ENCODE data around the gene CREB3L2. TPM values are rescaled to one million over a fixed set of nuclear protein-coding genes. Genes with fewer than 3 reads are reported as not detected.
"Not testable (repeated sequence)": the region's sequence is repeated elsewhere in the genome, so short reads cannot be mapped to it uniquely, and the experiment has no call there.

CREB3L2 gene
- polyA plus RNA-seq, 3 donors, result 45.9 to 50.9 (median 46.1) TPM

DNA sequence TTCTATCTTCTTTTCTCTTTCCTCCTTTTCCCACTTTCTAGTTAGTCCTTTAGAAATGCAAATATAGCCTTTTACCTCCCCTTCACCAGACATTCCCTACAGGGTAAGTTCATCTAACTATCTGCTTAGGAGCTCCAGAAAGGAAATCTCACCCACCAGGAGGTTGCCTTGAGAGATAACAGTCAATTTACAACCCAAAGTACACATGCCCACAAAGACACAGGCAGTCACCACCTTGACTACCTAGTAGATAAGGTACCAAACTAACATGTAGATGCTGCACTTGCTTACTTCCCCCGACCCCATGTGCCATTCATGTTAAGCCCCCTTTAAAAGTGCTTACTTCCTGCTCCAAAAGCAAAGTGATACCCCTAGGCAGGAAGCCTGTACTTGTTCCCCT lies 12.8 kb upstream of the CREB3L2 start:
- no peak for DNase-seq (ENCODE audit: low read depth in 3 of 3, low spot score in 2 of 3)

DNA sequence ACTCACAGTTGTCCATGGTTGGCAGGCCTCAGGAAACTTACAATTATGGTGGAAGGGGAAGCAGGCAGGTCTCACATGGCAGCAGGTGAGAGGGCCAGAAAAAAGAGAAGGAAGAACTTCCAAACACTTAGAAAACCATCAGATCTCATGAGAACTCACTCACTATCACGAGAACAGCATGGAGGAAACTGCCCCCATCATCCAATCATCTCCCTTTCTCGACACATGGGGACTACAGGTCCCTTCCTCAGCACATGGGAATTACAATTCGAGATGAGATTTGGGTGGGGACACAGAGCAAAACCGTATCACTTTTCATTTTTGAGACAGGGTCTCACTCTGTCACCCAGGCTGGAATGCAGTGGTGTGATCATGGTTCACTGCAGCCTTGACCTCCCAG lies 12.3 kb upstream of the CREB3L2 start:
- DNase-seq (ENCODE audit: low read depth in 3 of 3, low spot score in 2 of 3), result not testable (repeated sequence)

DNA sequence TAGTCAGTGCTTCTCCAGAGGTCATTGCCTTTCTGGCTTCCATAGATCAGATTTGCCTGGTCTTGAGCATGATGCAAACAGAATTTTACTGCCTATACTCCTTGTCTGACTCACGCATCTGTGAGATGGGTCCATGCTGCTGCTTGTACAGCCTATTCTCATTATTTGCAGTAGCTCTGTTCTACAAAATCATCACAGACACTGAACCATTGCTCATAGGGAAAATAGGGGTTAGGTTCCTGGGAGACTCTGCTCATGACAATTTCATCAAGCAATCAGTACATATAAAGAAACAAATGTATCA lies 7.4 kb upstream of the CREB3L2 start:
- no peak for DNase-seq (ENCODE audit: low read depth in 3 of 3, low spot score in 2 of 3)

GRCh38 chr7:138008588-138009349 lies 6.9 kb upstream of the CREB3L2 start:
- DNase-seq (ENCODE audit: low read depth in 3 of 3, low spot score in 2 of 3), result peak in 2 of 3 donors; percentile 47 to 62

- DNase-seq (ENCODE audit: low read depth in 3 of 3, low spot score in 2 of 3), result no peak
Observed at GRCh38 chr7:138008019-138008587, 6.2 kb upstream of the CREB3L2 start.

DNA sequence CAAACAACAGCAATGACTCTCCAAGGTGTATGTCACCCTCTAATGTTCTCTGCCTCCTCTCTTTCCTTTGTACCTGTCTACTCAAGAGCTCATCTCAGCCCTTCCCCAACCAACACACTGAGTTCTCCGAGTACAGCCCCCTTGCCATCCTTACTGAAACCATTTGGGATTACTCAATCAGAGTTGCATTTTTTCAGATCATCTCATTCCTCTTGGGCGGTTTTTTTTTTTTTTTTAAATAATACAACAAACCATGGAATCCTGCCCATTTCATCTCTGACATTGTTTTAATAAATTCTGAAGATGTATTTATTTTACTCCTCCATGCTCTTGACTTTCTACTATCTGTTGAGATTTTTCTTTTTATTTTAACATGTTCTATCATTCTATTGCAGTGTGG lies 4.2 kb upstream of the CREB3L2 start:
- no peak for DNase-seq (ENCODE audit: low read depth in 3 of 3, low spot score in 2 of 3)

DNA sequence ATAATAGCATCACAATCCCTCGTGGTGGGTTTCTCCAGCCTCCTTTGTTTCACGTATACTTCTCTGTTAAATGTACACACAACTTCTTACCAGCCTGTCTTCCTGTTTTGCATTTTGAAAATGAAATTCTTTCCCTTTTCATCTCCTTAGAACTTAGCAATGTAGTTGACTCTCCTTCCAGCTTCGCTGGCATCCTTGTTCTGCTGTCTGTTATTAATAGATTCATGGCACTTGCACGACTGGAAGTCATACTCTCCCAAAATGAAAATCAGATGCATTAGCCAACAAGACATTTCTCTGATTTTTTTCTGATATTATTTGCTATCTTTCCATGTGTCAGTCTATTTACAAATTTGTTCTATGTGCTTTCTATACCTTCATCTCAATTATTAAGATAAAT lies 3.0 kb upstream of the CREB3L2 start:
- DNase-seq (ENCODE audit: low read depth in 3 of 3, low spot score in 2 of 3), result no peak

GRCh38 chr7:138004046-138004445 lies 2.2 kb upstream of the CREB3L2 start:
- no peak for DNase-seq (ENCODE audit: low read depth in 3 of 3, low spot score in 2 of 3)

DNA sequence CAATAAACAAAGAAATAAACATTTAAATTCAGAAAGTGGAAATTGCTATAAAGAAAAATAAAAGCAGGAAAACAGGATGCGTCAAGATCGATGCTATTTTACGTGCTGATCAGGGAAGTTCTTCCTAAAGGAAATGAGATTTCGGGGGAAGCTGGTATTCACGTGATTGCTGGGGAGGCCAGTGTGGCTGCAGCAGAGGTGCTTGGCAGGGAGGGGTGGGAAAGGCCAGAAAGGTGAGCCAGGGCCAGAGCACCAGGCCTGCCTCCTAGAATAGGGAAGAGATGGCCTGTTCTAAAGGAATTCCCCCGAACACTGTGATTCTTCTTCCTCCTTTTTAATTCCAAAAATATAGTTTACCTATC lies 923 bp upstream of the CREB3L2 start:
- no peak for DNase-seq (ENCODE audit: low read depth in 3 of 3, low spot score in 2 of 3)

DNA sequence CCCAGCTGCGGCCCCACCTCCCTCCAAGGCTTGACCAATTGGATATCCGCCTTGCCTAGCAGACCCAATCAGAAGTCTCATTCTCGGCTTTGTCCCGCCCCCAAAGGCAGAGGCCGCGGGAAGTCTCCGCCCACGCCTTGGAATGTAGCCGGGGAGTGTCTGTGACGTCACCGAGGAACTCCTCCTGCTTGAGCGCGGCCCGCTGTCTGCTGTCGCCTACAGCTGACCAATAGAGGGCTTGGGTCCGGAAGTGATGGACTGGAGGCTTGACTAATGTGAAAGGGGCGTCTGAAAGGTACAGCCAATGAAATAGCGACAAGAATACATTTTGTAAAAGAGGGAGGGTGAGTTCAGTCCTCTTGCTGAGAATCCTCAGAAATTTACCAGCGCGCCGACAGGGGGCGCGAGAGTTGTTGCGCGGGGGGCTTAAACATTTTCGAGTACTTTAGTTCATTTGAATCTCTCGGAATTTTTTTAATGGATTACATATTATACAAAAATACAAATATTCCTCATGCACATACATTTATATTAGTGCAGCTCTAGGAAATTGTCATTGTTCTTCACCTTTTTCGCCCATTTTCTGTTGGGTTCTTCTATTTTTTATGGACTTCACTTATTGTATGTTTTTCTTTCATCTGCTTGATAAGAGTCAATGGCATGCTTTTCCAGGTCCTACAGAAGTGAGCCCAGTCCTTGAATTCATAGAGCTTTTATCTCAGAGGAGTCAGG lies 376 bp upstream of the CREB3L2 start:
- peak; percentile 99 for DNase-seq (ENCODE audit: low read depth in 3 of 3, low spot score in 2 of 3)

- peak in 1 of 3 donors; percentile 74 for DNase-seq (ENCODE audit: low read depth in 3 of 3, low spot score in 2 of 3)
Observed at GRCh38 chr7:138000081-138000701, 1.7 kb downstream of the CREB3L2 start.

- no peak for DNase-seq (ENCODE audit: low read depth in 3 of 3, low spot score in 2 of 3)
Observed at GRCh38 chr7:137999496-138000080, 2.3 kb downstream of the CREB3L2 start.

DNA sequence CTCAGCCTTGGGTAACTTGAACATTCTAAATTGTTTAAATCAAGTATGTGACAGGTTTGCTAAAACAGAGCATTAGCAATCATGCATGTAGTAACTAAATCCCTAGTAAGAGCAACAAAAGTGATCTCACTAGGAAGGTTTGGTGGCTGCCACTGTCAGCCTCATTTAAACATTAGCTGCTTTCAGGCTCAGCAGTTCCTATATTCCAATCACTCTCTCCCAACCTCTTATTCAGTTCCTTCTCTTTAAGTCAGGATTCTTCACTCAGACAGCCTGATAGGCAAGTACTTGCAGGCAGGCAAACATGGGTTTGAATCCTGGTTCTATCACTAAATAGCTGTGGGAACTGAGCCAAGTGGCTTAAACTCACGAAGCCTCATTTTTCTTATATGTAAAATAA lies 3.6 kb downstream of the CREB3L2 start:
- DNase-seq (ENCODE audit: low read depth in 3 of 3, low spot score in 2 of 3), result no peak

GRCh38 chr7:137996871-137997270 lies 5.0 kb downstream of the CREB3L2 start:
- DNase-seq (ENCODE audit: low read depth in 3 of 3, low spot score in 2 of 3), result no peak

DNA sequence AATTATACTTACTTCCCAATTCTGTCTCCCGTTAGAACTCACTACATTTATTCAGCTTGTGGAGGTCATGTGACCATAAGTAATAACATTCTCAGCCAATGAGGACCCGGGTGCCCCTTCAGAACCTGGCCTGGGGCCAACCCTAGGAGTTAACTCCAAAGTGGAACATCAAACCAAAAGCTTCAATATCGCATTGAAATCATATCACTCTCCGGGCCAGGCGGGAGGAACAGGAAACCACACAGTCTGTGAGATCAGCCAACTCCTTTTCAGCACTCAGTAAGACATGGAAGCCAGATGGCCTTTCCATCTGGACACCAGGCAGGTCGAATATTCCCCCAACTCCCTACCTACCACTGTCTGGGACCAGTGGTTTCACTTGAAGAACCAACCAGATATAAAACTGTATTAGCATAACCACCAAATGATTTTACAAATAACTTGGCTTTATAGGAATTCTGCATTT lies 5.5 kb downstream of the CREB3L2 start:
- no peak for DNase-seq (ENCODE audit: low read depth in 3 of 3, low spot score in 2 of 3)

DNA sequence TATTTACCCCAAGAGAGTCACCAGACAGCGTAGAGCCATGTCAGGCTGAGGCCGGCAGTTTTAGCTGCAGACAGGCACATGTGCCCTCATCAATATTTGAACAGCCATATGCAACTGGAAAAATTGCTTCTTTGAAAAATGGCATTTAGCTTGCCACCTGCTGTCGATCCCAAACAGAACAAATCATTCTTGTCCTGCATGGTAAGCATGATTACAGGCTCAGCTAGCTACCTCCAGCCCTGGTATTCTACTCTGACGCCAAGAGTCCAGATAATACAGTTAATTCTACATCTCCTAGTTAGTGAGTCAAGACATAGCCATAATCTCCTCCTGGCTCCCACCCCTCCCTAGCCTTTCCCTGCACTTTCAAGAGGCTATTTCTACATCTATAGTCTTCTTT lies 7.7 kb downstream of the CREB3L2 start:
- no peak for DNase-seq (ENCODE audit: low read depth in 3 of 3, low spot score in 2 of 3)

DNA sequence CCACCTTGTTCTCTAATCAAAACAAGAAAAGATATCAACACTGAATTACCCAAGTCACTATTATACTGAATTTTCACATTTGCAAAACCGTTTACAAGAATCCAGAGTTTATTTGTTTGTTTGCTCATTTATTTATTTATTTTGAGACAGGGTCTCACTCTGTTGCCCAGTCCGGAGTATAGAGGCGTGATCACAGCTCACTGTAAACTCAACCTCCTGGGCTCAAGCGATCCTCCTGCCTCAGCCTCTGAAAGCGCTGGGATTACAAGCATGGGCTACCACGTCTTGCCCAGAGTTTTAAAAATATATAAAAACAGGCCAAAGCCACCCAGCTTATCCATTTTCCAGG lies 8.5 kb downstream of the CREB3L2 start:
- DNase-seq (ENCODE audit: low read depth in 3 of 3, low spot score in 2 of 3), result no peak

DNA sequence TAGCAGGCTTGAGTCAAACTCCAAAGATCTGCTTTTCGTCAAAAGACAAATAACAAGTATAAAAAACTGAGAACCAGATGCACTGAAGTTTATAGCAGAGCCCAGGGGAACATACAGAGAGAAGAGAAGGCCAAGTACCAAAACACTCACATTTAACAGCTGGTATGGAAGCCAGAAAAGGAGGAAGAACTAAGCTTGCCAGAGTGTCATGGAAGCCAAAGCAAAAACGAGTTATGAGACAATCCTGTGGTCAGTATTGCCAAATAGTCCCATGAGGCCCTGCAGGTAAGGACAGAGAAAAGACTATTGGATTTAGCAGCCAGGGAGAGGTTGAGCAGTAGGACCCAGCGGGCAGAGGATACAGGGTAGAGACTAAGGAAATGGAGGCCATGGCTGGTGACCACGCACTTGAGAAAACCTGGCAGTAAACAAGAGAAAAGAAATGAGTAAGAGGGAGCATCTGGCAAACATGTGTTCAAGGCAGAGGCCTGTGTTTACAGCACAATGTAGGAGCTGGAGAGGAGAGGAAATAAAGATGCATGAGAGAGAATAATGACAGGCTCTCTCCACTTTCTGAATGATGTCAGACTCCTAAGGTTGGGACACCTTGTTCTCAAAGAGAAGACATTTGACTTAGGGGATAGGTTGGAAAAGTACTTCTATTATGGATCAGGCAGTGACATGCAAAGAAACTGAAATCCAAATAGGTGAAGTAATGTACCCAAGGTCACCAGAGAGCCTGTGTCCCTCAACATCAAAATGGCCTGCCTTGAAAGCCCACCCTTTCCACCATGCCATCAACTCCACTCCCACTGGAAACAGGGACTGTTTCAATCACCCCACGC lies 9.1 kb downstream of the CREB3L2 start:
- no peak for DNase-seq (ENCODE audit: low read depth in 3 of 3, low spot score in 2 of 3)

DNA sequence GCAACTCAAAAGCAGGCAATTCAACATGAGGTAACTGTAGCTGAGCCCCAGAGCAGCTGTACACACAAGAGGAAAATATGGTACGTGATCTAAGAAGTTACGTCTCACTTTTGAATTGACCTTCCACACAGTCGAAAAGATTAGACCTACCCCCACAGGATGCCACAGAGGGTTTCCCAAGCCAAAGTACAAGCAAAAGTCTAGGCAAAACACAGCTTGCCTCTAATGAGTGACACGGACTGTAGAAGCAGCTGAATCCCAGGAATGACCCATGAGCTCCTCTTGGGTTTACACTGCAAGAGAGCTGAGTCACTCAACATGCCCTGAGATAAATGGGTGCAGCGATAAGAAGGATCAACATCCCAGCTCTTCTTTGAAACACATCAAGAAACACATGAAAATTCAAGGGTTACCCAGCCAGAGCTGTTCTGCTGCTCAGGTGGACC lies 9.8 kb downstream of the CREB3L2 start:
- no peak for DNase-seq (ENCODE audit: low read depth in 3 of 3, low spot score in 2 of 3)

DNA sequence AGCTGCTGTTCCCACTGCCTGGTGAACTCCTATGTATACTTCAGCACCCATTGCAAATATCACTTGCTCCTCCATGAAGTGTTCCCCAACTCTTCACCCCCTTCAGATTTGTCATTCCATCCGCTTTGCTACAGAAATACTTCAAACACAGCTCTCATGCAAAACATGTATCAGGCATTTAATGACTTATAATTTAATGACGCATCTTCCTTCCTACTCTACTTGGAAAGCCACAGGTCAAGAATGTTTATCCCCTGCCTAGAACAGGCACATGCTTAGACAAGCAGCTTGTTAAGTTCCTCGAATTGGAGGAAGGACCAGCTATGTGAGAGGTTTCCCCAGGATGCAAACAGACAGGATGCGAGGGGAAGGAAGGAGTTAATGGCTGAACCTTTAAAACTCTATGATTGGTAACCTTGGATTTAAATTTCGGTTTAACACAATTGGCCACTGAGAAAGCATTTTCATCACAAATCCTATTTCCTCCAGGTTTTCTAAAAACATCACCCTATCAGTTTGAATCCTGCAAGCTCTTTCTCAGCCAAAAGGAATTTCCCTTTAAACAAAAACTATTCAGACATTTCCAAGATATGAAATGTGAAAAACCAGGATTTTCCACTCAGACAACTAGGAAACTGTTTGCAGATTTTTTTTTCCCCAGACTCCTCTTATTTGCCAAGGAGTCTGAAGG lies 11.5 kb downstream of the CREB3L2 start:
- no peak for DNase-seq (ENCODE audit: low read depth in 3 of 3, low spot score in 2 of 3)

Measured in right renal cortex interstitium (tissue), 3 donors.